Neural cell (in vitro differentiated cells): ENCODE measurements around the gene SLF1. TPM values are rescaled to one million over a fixed set of nuclear protein-coding genes. Genes with fewer than 3 reads are reported as not detected.

Experiments used
- H2AFZ ChIP-seq: fragments of 200-600, 300-800 bp; sonication (generic), shearing (Covaris generic); 2 replicates; pipeline ENCODE4 v1.6.0; 2014; ENCODE audit warnings: low read depth, mild to moderate bottlenecking, antibody characterized with exemption, low read length, moderate library complexity
- H3F3A ChIP-seq: fragments of 200-600 bp; shearing (Covaris generic); 2 replicates; pipeline ENCODE4 v1.6.1; 2016; ENCODE audit warnings: mild to moderate bottlenecking, moderate library complexity, mixed read lengths, antibody characterized with exemption, low read length; ENCODE audit not compliant: insufficient read depth, poor library complexity, severe bottlenecking
- H3K27ac ChIP-seq: fragments of 200-600, 300-800 bp; sonication (generic), shearing (Covaris generic); 2 replicates; pipeline ENCODE4 v1.5.1; 2014; ENCODE audit warnings: mild to moderate bottlenecking, low read length, moderate library complexity
- H3K27me3 ChIP-seq: fragments of 300-800, 200-600 bp; sonication (generic), shearing (Covaris generic); 2 replicates; pipeline ENCODE4 v1.6.0; 2014; ENCODE audit warnings: mild to moderate bottlenecking, low read depth, low read length, moderate library complexity; ENCODE audit not compliant: insufficient read depth
- H3K36me3 ChIP-seq: fragments of 300-800, 200-600 bp; sonication (generic), shearing (Covaris generic); 2 replicates; pipeline ENCODE4 v1.5.1; 2014; ENCODE audit warnings: mild to moderate bottlenecking, antibody characterized with exemption, low read length, moderate library complexity; ENCODE audit not compliant: insufficient read depth
- H3K4me2 ChIP-seq: fragments of 300-800, 200-600 bp; sonication (generic), shearing (Covaris generic); 2 replicates; pipeline ENCODE4 v1.6.0; 2014; ENCODE audit warnings: mild to moderate bottlenecking, low read length
- H3K4me3 ChIP-seq: fragments of 300-800, 200-600 bp; sonication (generic), shearing (Covaris generic); 2 replicates; pipeline ENCODE4 v1.5.1; 2014; ENCODE audit warnings: mild to moderate bottlenecking, low read length, moderate library complexity
- H3K79me2 ChIP-seq: fragments of 200-600 bp; shearing (Covaris generic); replicated peaks from 2 replicates; pipeline ENCODE4 v1.6.0; 2014; ENCODE audit warnings: mild to moderate bottlenecking, low read length, moderate library complexity; ENCODE audit not compliant: insufficient read depth
- H3K9ac ChIP-seq: fragments of 300-800, 200-600 bp; sonication (generic), shearing (Covaris generic); 2 replicates; pipeline ENCODE4 v1.6.1; 2016; ENCODE audit warnings: mild to moderate bottlenecking, low read length, mixed read lengths
- H3K9me2 ChIP-seq: fragments of 200-600 bp; shearing (Covaris generic); 2 replicates; pipeline ENCODE4 v1.6.1; 2016; ENCODE audit warnings: mild to moderate bottlenecking, low read length, mixed read lengths; ENCODE audit not compliant: insufficient read depth
- H3K9me3 ChIP-seq: fragments of 200-600, 300-800 bp; sonication (generic), shearing (Covaris generic); 2 replicates; pipeline ENCODE4 v1.6.1; 2016; ENCODE audit warnings: mild to moderate bottlenecking, mixed run types, low read length, moderate library complexity, mixed read lengths
- H4K20me1 ChIP-seq: fragments of 200-600 bp; shearing (Covaris generic); 2 replicates; pipeline ENCODE4 v1.6.1; 2016; ENCODE audit warnings: mild to moderate bottlenecking, mixed run types; ENCODE audit not compliant: insufficient read depth
- CTCF ChIP-seq: fragments of 450-650 bp; IDR thresholded peaks from 2 replicates; pipeline ENCODE4 v1.5.1; 2014; ENCODE audit warnings: antibody characterized with exemption, mild to moderate bottlenecking, moderate library complexity; ENCODE audit not compliant: poor library complexity, severe bottlenecking
- EP300 ChIP-seq: fragments of 450-650 bp; conservative IDR thresholded peaks from 2 replicates; pipeline ENCODE4 v1.6.1; 2014; ENCODE audit warnings: antibody characterized with exemption, mild to moderate bottlenecking, moderate library complexity; ENCODE audit not compliant: poor library complexity, severe bottlenecking
- EZH2 ChIP-seq: fragments of 200-600, 300-800 bp; shearing (Covaris generic), sonication (generic); IDR thresholded peaks from 2 replicates; pipeline ENCODE4 v1.6.1; 2014; ENCODE audit warnings: antibody characterized with exemption, low read length, borderline replicate concordance, mild to moderate bottlenecking; ENCODE audit not compliant: insufficient read depth, poor library complexity, severe bottlenecking
- MXI1 ChIP-seq: fragments of 450-650 bp; conservative IDR thresholded peaks from 2 replicates; pipeline ENCODE4 v1.6.1; 2014; ENCODE audit warnings: antibody characterized with exemption, mild to moderate bottlenecking; ENCODE audit not compliant: poor library complexity, severe bottlenecking
- POLR2AphosphoS5 ChIP-seq: IDR thresholded peaks from 2 replicates; pipeline ENCODE4 v1.6.1; 2012
- RAD21 ChIP-seq: fragments of 450-650 bp; conservative IDR thresholded peaks from 2 replicates; pipeline ENCODE4 v1.6.1; 2014; ENCODE audit warnings: antibody characterized with exemption, mild to moderate bottlenecking, moderate library complexity
- REST ChIP-seq: IDR thresholded peaks from 2 replicates; pipeline ENCODE4 v1.6.1; 2012; ENCODE audit warnings: borderline replicate concordance
- SMC3 ChIP-seq: fragments of 450-650 bp; conservative IDR thresholded peaks from 2 replicates; pipeline ENCODE4 v1.6.1; 2014; ENCODE audit warnings: antibody characterized with exemption, mild to moderate bottlenecking, moderate library complexity; ENCODE audit not compliant: poor library complexity
- TAF1 ChIP-seq: IDR thresholded peaks from 2 replicates; pipeline ENCODE4 v1.6.1; 2012; ENCODE audit warnings: low read depth
- polyA plus RNA-seq: library from polyadenylated mRNA; depleted of rRNA; stranded (reverse); fragments of >200 nt; gene quantifications from 2 replicates; pipeline ENCODE4 v1.2.3, GENCODE V29; 2014

SLF1 gene
- polyA plus RNA-seq, 1 donor from 2014 or later = 19.7 TPM

GRCh38 chr5:94740286-94740685 is 121.8 kb downstream of the SLF1 start:
- no peak overlapping the region for H3K9ac ChIP-seq
- no peak overlapping the region for H3K4me2 ChIP-seq
- no peak overlapping the region for H3K27ac ChIP-seq
- no peak overlapping the region for H2AFZ ChIP-seq
- H3K4me3 ChIP-seq = no peak overlapping the region
- no peaks in the 10 kb centered on the region for H3K9me3 ChIP-seq
- no peaks in the 10 kb centered on the region for H3K36me3 ChIP-seq
- H4K20me1 ChIP-seq = no peaks in the 10 kb centered on the region
- H3F3A ChIP-seq = no peaks in the 10 kb centered on the region
- no peaks in the 10 kb centered on the region for H3K27me3 ChIP-seq
- TF ChIP-seq CTCF (no peak), EZH2 (no peak), SMC3 (no peak), MXI1 (no peak), TAF1 (no peak), RAD21 (no peak)
- no peaks in the 10 kb centered on the region for H3K79me2 ChIP-seq
- no peaks in the 10 kb centered on the region for H3K9me2 ChIP-seq

- Histone ChIP-seq H3K4me3 (no peak overlapping the region), H4K20me1 (no peaks in the 10 kb centered on the region), H3K79me2 (no peaks in the 10 kb centered on the region), H3K4me2 (no peak overlapping the region), H3K27me3 (no peaks in the 10 kb centered on the region), H3K9me3 (no peaks in the 10 kb centered on the region), H3K27ac (no peak overlapping the region), H2AFZ (no peak overlapping the region), H3K36me3 (no peaks in the 10 kb centered on the region), H3K9ac (no peak overlapping the region), H3K9me2 (no peaks in the 10 kb centered on the region), H3F3A (no peaks in the 10 kb centered on the region)
- TF ChIP-seq TAF1 (no peak), MXI1 (no peak), EZH2 (no peak), POLR2AphosphoS5 (no peak), REST (no peak), CTCF (no peak), SMC3 (no peak), EP300 (no peak), RAD21 (no peak)
Measured at GRCh38 chr5:94742852-94743251, 124.4 kb downstream of the SLF1 start.
